ENCODE results near the gene MYL2.
"Not testable (repeated sequence)": the region's sequence is repeated elsewhere in the genome, so short reads cannot be mapped to it uniquely, and the experiment has no call there.

The MYL2 gene

GRCh38 chr12:110920324-110920910, at the start of gene MYL2:
MYL2 (minus strand) TSS chr12:110920579; CDS start chr12:110920529, 50 bp downstream.
- H3K4me1 ChIP-seq (ENCODE audit: control insufficient read depth, insufficient read depth, low read length, unreplicated experiment), result peaks cover 17% of the 10 kb centered on the region
- no peak within 1 kb of the TSS for H2AFZ ChIP-seq (ENCODE audit: low read length, unreplicated experiment)
- H3K27ac ChIP-seq (ENCODE audit: low read depth, low read length), result no peak within 1 kb of the TSS
- no peaks in the 10 kb centered on the region for H3K79me2 ChIP-seq (ENCODE audit: control insufficient read depth, insufficient read depth, low read length, unreplicated experiment)
- no peak within 1 kb of the TSS for H3K4me3 ChIP-seq (ENCODE audit: low read depth, low read length)
- no peaks in the 10 kb centered on the region for H3K27me3 ChIP-seq (ENCODE audit: insufficient read depth, low read length)
- H3K36me3 ChIP-seq (ENCODE audit: insufficient read depth, low read length), result no peaks in the 10 kb centered on the region

GRCh38 chr12:110966081-110966760, 45.8 kb upstream of the MYL2 start:
- Histone ChIP-seq H3K36me3 (ENCODE audit: insufficient read depth, low read length) (no peaks in the 10 kb centered on the region), H3K27ac (ENCODE audit: low read depth, low read length) (no peak overlapping the region), H3K79me2 (ENCODE audit: control insufficient read depth, insufficient read depth, low read length, unreplicated experiment) (no peaks in the 10 kb centered on the region), H3K4me3 (ENCODE audit: low read depth, low read length) (no peak overlapping the region), H3K27me3 (ENCODE audit: insufficient read depth, low read length) (peaks cover 94% of the 10 kb centered on the region), H2AFZ (ENCODE audit: low read length, unreplicated experiment) (no peak overlapping the region), H3K4me1 (ENCODE audit: control insufficient read depth, insufficient read depth, low read length, unreplicated experiment) (no peaks in the 10 kb centered on the region)

- Histone ChIP-seq H3K27ac (ENCODE audit: low read depth, low read length) (no peak overlapping the region), H2AFZ (ENCODE audit: low read length, unreplicated experiment) (no peak overlapping the region), H3K4me1 (ENCODE audit: control insufficient read depth, insufficient read depth, low read length, unreplicated experiment) (no peaks in the 10 kb centered on the region), H3K4me3 (ENCODE audit: low read depth, low read length) (no peak overlapping the region), H3K36me3 (ENCODE audit: insufficient read depth, low read length) (no peaks in the 10 kb centered on the region), H3K79me2 (ENCODE audit: control insufficient read depth, insufficient read depth, low read length, unreplicated experiment) (no peaks in the 10 kb centered on the region), H3K27me3 (ENCODE audit: insufficient read depth, low read length) (peaks cover 94% of the 10 kb centered on the region)
Observed at GRCh38 chr12:110965574-110965973, 45.2 kb upstream of the MYL2 start.

- H2AFZ ChIP-seq (ENCODE audit: low read length, unreplicated experiment), result no peak overlapping the region
- H3K79me2 ChIP-seq (ENCODE audit: control insufficient read depth, insufficient read depth, low read length, unreplicated experiment), result no peaks in the 10 kb centered on the region
- no peaks in the 10 kb centered on the region for H3K4me1 ChIP-seq (ENCODE audit: control insufficient read depth, insufficient read depth, low read length, unreplicated experiment)
- no peak overlapping the region for H3K27ac ChIP-seq (ENCODE audit: low read depth, low read length)
- H3K36me3 ChIP-seq (ENCODE audit: insufficient read depth, low read length), result no peaks in the 10 kb centered on the region
- no peak overlapping the region for H3K4me3 ChIP-seq (ENCODE audit: low read depth, low read length)
- peaks cover 90% of the 10 kb centered on the region for H3K27me3 ChIP-seq (ENCODE audit: insufficient read depth, low read length)
Observed at GRCh38 chr12:110960795-110961194, 40.4 kb upstream of the MYL2 start.

- Histone ChIP-seq H3K36me3 (ENCODE audit: insufficient read depth, low read length) (no peaks in the 10 kb centered on the region), H3K4me3 (ENCODE audit: low read depth, low read length) (no peak overlapping the region), H3K4me1 (ENCODE audit: control insufficient read depth, insufficient read depth, low read length, unreplicated experiment) (no peaks in the 10 kb centered on the region), H3K27ac (ENCODE audit: low read depth, low read length) (no peak overlapping the region), H3K27me3 (ENCODE audit: insufficient read depth, low read length) (peaks cover 93% of the 10 kb centered on the region), H2AFZ (ENCODE audit: low read length, unreplicated experiment) (no peak overlapping the region), H3K79me2 (ENCODE audit: control insufficient read depth, insufficient read depth, low read length, unreplicated experiment) (no peaks in the 10 kb centered on the region)
Observed at GRCh38 chr12:110957652-110958051, 37.3 kb upstream of the MYL2 start.

- no peaks in the 10 kb centered on the region for H3K36me3 ChIP-seq (ENCODE audit: insufficient read depth, low read length)
- H3K79me2 ChIP-seq (ENCODE audit: control insufficient read depth, insufficient read depth, low read length, unreplicated experiment), result no peaks in the 10 kb centered on the region
- H3K27me3 ChIP-seq (ENCODE audit: insufficient read depth, low read length), result peaks cover 93% of the 10 kb centered on the region
- H3K4me1 ChIP-seq (ENCODE audit: control insufficient read depth, insufficient read depth, low read length, unreplicated experiment), result no peaks in the 10 kb centered on the region
- H2AFZ ChIP-seq (ENCODE audit: low read length, unreplicated experiment), result no peak overlapping the region
- no peak overlapping the region for H3K27ac ChIP-seq (ENCODE audit: low read depth, low read length)
- H3K4me3 ChIP-seq (ENCODE audit: low read depth, low read length), result no peak overlapping the region
Observed at GRCh38 chr12:110957159-110957558, 36.8 kb upstream of the MYL2 start.

- H3K79me2 ChIP-seq (ENCODE audit: control insufficient read depth, insufficient read depth, low read length, unreplicated experiment); H3K4me3 ChIP-seq (ENCODE audit: low read depth, low read length); H3K27ac ChIP-seq (ENCODE audit: low read depth, low read length); H3K4me1 ChIP-seq (ENCODE audit: control insufficient read depth, insufficient read depth, low read length, unreplicated experiment); H3K36me3 ChIP-seq (ENCODE audit: insufficient read depth, low read length); H2AFZ ChIP-seq (ENCODE audit: low read length, unreplicated experiment): not testable (repeated sequence)
- H3K27me3 ChIP-seq (ENCODE audit: insufficient read depth, low read length), result peaks cover 53% of the 10 kb centered on the region
Observed at GRCh38 chr12:110950867-110951266, 30.5 kb upstream of the MYL2 start.

- not testable (repeated sequence) for H3K4me3 ChIP-seq (ENCODE audit: low read depth, low read length); H2AFZ ChIP-seq (ENCODE audit: low read length, unreplicated experiment); H3K36me3 ChIP-seq (ENCODE audit: insufficient read depth, low read length); H3K79me2 ChIP-seq (ENCODE audit: control insufficient read depth, insufficient read depth, low read length, unreplicated experiment); H3K27ac ChIP-seq (ENCODE audit: low read depth, low read length); H3K4me1 ChIP-seq (ENCODE audit: control insufficient read depth, insufficient read depth, low read length, unreplicated experiment)
- peaks cover 53% of the 10 kb centered on the region for H3K27me3 ChIP-seq (ENCODE audit: insufficient read depth, low read length)
Observed at GRCh38 chr12:110950466-110950865, 30.1 kb upstream of the MYL2 start.

GRCh38 chr12:110948041-110948440, 27.7 kb upstream of the MYL2 start:
- H3K27me3 ChIP-seq (ENCODE audit: insufficient read depth, low read length), result peaks cover 51% of the 10 kb centered on the region
- H2AFZ ChIP-seq (ENCODE audit: low read length, unreplicated experiment), result no peak overlapping the region
- H3K36me3 ChIP-seq (ENCODE audit: insufficient read depth, low read length), result no peaks in the 10 kb centered on the region
- H3K4me1 ChIP-seq (ENCODE audit: control insufficient read depth, insufficient read depth, low read length, unreplicated experiment), result no peaks in the 10 kb centered on the region
- H3K4me3 ChIP-seq (ENCODE audit: low read depth, low read length), result no peak overlapping the region
- H3K27ac ChIP-seq (ENCODE audit: low read depth, low read length), result no peak overlapping the region
- no peaks in the 10 kb centered on the region for H3K79me2 ChIP-seq (ENCODE audit: control insufficient read depth, insufficient read depth, low read length, unreplicated experiment)

- Histone ChIP-seq H2AFZ (ENCODE audit: low read length, unreplicated experiment) (no peak overlapping the region), H3K36me3 (ENCODE audit: insufficient read depth, low read length) (no peaks in the 10 kb centered on the region), H3K4me3 (ENCODE audit: low read depth, low read length) (no peak overlapping the region), H3K27ac (ENCODE audit: low read depth, low read length) (no peak overlapping the region), H3K27me3 (ENCODE audit: insufficient read depth, low read length) (peaks cover 71% of the 10 kb centered on the region), H3K4me1 (ENCODE audit: control insufficient read depth, insufficient read depth, low read length, unreplicated experiment) (no peaks in the 10 kb centered on the region), H3K79me2 (ENCODE audit: control insufficient read depth, insufficient read depth, low read length, unreplicated experiment) (no peaks in the 10 kb centered on the region)
Observed at GRCh38 chr12:110943373-110943772, 23.0 kb upstream of the MYL2 start.

GRCh38 chr12:110941391-110941790, 21.0 kb upstream of the MYL2 start:
- H3K4me3 ChIP-seq (ENCODE audit: low read depth, low read length), result no peak overlapping the region
- no peaks in the 10 kb centered on the region for H3K79me2 ChIP-seq (ENCODE audit: control insufficient read depth, insufficient read depth, low read length, unreplicated experiment)
- peaks cover 67% of the 10 kb centered on the region for H3K27me3 ChIP-seq (ENCODE audit: insufficient read depth, low read length)
- no peaks in the 10 kb centered on the region for H3K4me1 ChIP-seq (ENCODE audit: control insufficient read depth, insufficient read depth, low read length, unreplicated experiment)
- H2AFZ ChIP-seq (ENCODE audit: low read length, unreplicated experiment), result no peak overlapping the region
- H3K27ac ChIP-seq (ENCODE audit: low read depth, low read length), result no peak overlapping the region
- no peaks in the 10 kb centered on the region for H3K36me3 ChIP-seq (ENCODE audit: insufficient read depth, low read length)
